Activated naive CD8-positive, alpha-beta T cell treated with anti-CD3 and anti-CD28 coated beads, Interleukin-2, amount 50 U/mL, for 24 hours (primary cell): Measurements from ENCODE around the gene C10orf67.

Source experiments
- ATAC-seq: fragments of 150-1000 bp; cut with Tn5 transposase; one replicate; pipeline ENCODE4 v1.10.0; 2021
- DNase-seq: peaks from one replicate; pipeline ENCODE4 v3.0.0; 2021
- H3K27ac Mint-ChIP-seq: one replicate; pipeline ENCODE4 v1.8.0; 2021; ENCODE audit warnings: mild to moderate bottlenecking, mixed read lengths
- H3K27me3 Mint-ChIP-seq: one replicate; pipeline ENCODE4 v1.8.0; 2021; ENCODE audit warnings: mixed read lengths
- H3K36me3 Mint-ChIP-seq: one replicate; pipeline ENCODE4 v1.8.0; 2021; ENCODE audit warnings: low read depth, mixed read lengths
- H3K4me1 Mint-ChIP-seq: one replicate; pipeline ENCODE4 v1.8.0; 2021; ENCODE audit warnings: mixed read lengths
- H3K4me3 Mint-ChIP-seq: one replicate; pipeline ENCODE4 v1.8.0; 2021; ENCODE audit warnings: mild to moderate bottlenecking, moderate library complexity, mixed read lengths
- H3K9me3 Mint-ChIP-seq: one replicate; pipeline ENCODE4 v1.8.0; 2021; ENCODE audit warnings: mixed read lengths

C10orf67 gene

GRCh38 chr10:23195846-23196600 is 148.6 kb downstream of the C10orf67 start:
- Mint-ChIP-seq H3K4me3 (no peak overlapping the region), H3K4me1 (peaks cover 2% of the 10 kb centered on the region), H3K9me3 (no peaks in the 10 kb centered on the region), H3K36me3 (no peaks in the 10 kb centered on the region), H3K27ac (no peak overlapping the region), H3K27me3 (peaks cover 75% of the 10 kb centered on the region)
- DNase-seq = no peak
- ATAC-seq = no peak

- Mint-ChIP-seq H3K4me1 (peaks cover 2% of the 10 kb centered on the region), H3K27me3 (peaks cover 75% of the 10 kb centered on the region), H3K27ac (no peak overlapping the region), H3K36me3 (no peaks in the 10 kb centered on the region), H3K4me3 (no peak overlapping the region), H3K9me3 (no peaks in the 10 kb centered on the region)
- ATAC-seq = no peak
- no peak for DNase-seq
These were observed 149.4 kb downstream of the C10orf67 start for GRCh38 chr10:23194966-23195845.

DNA sequence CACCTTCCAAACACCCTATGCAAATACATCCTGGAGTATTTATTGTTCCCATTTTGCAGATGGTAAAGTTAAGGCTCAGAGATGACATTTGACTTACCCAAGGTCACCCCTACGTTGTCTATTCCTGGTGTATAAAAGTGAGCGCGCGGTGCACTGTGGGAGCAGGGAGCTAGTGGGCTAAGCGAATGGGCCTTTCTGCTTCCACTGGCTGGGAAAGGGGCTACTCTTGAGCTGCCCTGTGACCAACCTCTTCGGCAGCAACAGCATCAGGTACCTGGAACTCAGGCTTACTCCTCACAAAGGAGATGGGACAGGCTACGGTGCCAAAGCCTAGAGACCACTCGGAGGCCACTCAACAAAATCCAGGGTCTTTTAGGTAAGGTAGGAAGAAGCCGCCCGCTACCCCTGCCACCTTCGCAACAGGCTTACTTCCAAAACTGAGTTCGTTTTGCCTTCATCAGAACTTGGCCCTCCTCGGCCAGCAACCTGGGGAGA is 150.1 kb downstream of the C10orf67 start:
- Mint-ChIP-seq H3K4me3 (no peak overlapping the region), H3K27ac (no peak overlapping the region), H3K36me3 (no peaks in the 10 kb centered on the region), H3K27me3 (peaks cover 72% of the 10 kb centered on the region), H3K9me3 (no peaks in the 10 kb centered on the region), H3K4me1 (peaks cover 2% of the 10 kb centered on the region)
- ATAC-seq (no peak), DNase-seq (no peak)

DNA sequence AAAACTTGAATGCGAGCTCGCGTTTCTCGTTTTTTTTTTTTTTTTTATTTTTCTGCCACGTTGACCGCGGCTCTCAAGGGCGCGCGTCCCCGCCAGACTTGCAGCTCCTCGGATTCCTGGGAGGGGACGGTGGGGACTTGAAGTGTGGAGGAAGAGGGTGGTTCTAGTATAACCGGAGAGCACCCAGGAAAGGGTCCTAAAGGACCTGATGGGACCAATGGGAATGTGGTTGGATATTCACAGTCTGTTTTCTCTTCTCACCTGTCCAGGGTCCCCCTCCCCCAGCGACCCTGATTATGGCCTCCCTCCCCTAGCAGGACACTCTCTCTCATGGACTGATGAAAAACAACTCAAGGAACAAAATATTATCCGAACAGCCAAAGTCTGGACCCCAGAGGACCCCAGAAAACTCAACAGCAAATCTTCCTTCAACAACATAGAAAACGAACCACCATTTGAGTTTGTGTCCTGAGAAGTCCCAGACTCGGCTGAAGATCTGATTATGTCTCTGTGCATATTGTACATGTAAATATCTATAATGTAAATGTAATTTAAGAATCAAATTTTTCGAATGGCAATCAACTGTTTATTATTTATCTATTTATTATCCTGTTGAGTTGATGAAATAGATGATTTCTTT is 151.0 kb downstream of the C10orf67 start:
- H3K27me3 Mint-ChIP-seq = peaks cover 76% of the 10 kb centered on the region
- H3K27ac Mint-ChIP-seq = no peak overlapping the region
- ATAC-seq (no peak), DNase-seq (no peak)
- no peaks in the 10 kb centered on the region for H3K9me3 Mint-ChIP-seq
- peaks cover 2% of the 10 kb centered on the region for H3K4me1 Mint-ChIP-seq
- no peaks in the 10 kb centered on the region for H3K36me3 Mint-ChIP-seq
- H3K4me3 Mint-ChIP-seq = no peak overlapping the region

GRCh38 chr10:23192712-23193434 is 151.7 kb downstream of the C10orf67 start:
- Mint-ChIP-seq H3K36me3 (no peaks in the 10 kb centered on the region), H3K27ac (no peak overlapping the region), H3K27me3 (peaks cover 75% of the 10 kb centered on the region), H3K4me3 (no peak overlapping the region), H3K9me3 (no peaks in the 10 kb centered on the region), H3K4me1 (peaks cover 2% of the 10 kb centered on the region)
- DNase-seq (no peak), ATAC-seq (no peak)

DNA sequence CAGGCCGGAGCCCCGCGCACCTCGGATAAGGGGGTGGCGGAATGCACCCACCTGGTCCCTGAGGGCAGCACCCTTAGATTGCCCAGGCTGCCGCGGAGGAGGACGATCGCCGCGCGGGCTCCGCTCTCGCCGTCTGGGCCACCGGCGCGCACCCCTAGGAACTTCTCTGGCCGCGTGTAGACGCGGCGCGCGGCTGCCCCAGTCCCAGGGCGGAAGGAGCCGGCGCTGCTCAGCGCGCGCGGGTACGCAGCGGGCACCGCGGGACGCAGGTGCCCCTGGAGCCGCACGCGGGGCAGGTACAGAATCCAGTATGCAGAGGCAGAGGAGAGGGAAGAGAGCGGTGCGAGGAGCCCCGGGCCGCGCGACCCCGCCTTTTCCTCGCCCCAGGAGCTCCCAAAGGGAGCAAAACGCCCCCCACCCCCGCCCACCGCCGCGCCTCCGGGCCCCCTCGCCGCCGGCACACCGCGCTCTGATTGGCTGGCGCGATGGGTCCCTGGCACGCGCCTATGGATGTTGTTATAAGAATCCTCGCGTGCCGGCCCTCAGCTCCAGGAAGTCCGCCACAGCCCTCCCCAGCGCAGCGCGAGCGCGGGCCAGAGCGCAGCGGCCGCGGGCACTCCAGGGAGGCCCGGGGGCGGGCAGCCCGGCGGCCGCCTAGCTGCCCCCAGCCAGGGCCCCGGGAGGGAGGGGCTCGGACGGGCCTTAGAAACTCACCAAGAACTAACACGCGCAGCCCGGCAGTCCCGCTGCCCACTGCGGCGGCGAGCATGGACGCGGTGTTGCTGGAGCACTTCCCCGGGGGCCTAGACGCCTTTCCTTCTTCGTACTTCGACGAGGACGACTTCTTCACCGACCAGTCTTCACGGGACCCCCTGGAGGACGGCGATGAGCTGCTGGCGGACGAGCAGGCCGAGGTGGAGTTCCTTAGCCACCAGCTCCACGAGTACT is 152.6 kb downstream of the C10orf67 start, which contains the start of gene PTF1A:
Gene PTF1A, plus strand, starts transcription at position 549 of the 948 bp plus-strand sequence. Its CDS starts 219 bp downstream, at position 768.
- Mint-ChIP-seq H3K27ac (no peak within 1 kb of the TSS), H3K4me3 (no peak within 1 kb of the TSS), H3K36me3 (no peaks in the 10 kb centered on the region), H3K27me3 (peaks cover 70% of the 10 kb centered on the region), H3K4me1 (peaks cover 2% of the 10 kb centered on the region), H3K9me3 (no peaks in the 10 kb centered on the region)
- DNase-seq (no peak), ATAC-seq (no peak)

GRCh38 chr10:23190872-23191763 is 153.5 kb downstream of the C10orf67 start:
- Mint-ChIP-seq H3K4me3 (no peak overlapping the region), H3K36me3 (no peaks in the 10 kb centered on the region), H3K27me3 (peaks cover 65% of the 10 kb centered on the region), H3K4me1 (peaks cover 2% of the 10 kb centered on the region), H3K27ac (no peak overlapping the region), H3K9me3 (no peaks in the 10 kb centered on the region)
- DNase-seq = no peak
- ATAC-seq = no peak

- H3K27me3 Mint-ChIP-seq = peaks cover 54% of the 10 kb centered on the region
- ATAC-seq = no peak
- no peak for DNase-seq
- peaks cover 2% of the 10 kb centered on the region for H3K4me1 Mint-ChIP-seq
- H3K27ac Mint-ChIP-seq = no peak overlapping the region
- no peaks in the 10 kb centered on the region for H3K9me3 Mint-ChIP-seq
- no peaks in the 10 kb centered on the region for H3K36me3 Mint-ChIP-seq
- H3K4me3 Mint-ChIP-seq = no peak overlapping the region
These were observed 155.6 kb downstream of the C10orf67 start for GRCh38 chr10:23189024-23189423.

GRCh38 chr10:23187155-23187554 is 157.4 kb downstream of the C10orf67 start:
- Mint-ChIP-seq H3K4me1 (no peaks in the 10 kb centered on the region), H3K27ac (no peak overlapping the region), H3K36me3 (no peaks in the 10 kb centered on the region), H3K4me3 (no peak overlapping the region), H3K9me3 (no peaks in the 10 kb centered on the region), H3K27me3 (peaks cover 44% of the 10 kb centered on the region)
- ATAC-seq (no peak), DNase-seq (no peak)

DNA sequence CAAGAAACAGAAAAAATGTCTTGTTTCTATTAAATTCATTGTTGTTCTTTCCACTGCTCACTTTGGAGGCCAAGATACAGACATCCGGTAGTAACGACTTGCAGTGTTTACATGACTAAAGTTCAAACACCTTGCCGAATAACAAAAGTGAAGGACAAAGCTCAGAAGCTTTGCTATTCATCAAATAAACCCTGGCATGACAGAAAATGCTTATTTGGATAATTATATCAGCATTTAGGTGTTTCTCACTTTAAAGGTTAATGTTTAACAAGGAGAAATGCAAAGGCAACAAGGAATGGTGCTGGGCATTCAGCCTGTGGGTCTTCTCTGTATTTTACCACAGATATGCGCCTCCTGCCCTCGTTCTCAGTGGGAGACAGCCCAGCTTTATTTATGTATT is 157.9 kb downstream of the C10orf67 start:
- Mint-ChIP-seq H3K4me1 (no peaks in the 10 kb centered on the region), H3K27me3 (peaks cover 44% of the 10 kb centered on the region), H3K36me3 (no peaks in the 10 kb centered on the region), H3K27ac (no peak overlapping the region), H3K4me3 (no peak overlapping the region), H3K9me3 (no peaks in the 10 kb centered on the region)
- DNase-seq (no peak), ATAC-seq (no peak)

DNA sequence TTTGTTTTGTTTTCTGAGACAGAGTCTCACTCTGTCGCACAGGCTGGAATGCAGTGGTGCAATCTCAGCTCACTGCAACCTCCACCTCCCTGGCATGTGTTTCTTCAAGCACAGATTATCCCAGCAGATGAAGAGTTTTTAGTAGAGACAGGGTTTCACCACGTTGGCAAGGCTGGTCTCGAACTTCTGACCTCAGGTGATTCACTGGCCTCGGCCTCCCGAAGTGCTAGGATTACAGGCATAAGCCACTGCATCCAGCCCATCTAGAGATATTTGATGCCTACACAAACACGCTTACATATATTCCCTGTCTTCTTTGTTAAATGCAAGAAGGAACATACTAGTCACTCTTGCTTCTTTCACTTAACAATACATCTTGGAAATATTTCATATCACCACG is 158.4 kb downstream of the C10orf67 start:
- Mint-ChIP-seq H3K9me3 (no peaks in the 10 kb centered on the region), H3K27me3 (peaks cover 40% of the 10 kb centered on the region), H3K4me1 (no peaks in the 10 kb centered on the region), H3K36me3 (no peaks in the 10 kb centered on the region), H3K4me3 (no peak overlapping the region), H3K27ac (no peak overlapping the region)
- ATAC-seq (no peak), DNase-seq (no peak)

DNA sequence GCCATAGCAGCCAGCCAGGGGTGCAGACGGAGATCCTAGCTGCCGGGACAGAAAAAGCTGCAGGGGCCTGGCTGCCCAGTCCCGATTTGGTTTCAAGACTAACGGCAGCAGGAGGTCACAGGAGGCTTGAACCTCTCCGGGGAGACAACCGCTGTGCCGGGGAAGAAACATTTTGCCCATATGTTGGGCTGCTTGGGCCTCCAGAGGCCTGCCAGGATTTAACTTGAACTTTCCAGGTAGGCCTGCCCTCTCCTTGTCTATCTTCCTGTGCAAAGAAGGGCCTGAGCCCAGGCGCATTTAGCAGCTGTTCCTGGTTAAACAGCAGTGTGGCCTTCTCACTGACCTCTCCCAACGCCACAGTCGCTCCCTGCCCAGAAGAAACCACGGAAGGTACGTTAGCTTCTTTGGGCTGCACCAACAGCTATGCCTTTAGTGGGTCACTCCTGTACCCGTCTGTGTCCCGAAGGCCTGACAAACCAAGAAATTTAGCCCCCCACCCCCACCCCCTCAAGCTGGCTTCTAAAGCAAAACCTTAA is 169.6 kb downstream of the C10orf67 start:
- H3K4me3 Mint-ChIP-seq = no peak overlapping the region
- peaks cover 4% of the 10 kb centered on the region for H3K9me3 Mint-ChIP-seq
- H3K27me3 Mint-ChIP-seq = peaks cover 63% of the 10 kb centered on the region
- H3K36me3 Mint-ChIP-seq = no peaks in the 10 kb centered on the region
- H3K4me1 Mint-ChIP-seq = peaks cover 3% of the 10 kb centered on the region
- DNase-seq (no peak), ATAC-seq (no peak)
- no peak overlapping the region for H3K27ac Mint-ChIP-seq
